Mucosa of descending colon (tissue), 3 donors: Measurements from ENCODE around the gene ACOXL. TPM values are rescaled to one million over a fixed set of nuclear protein-coding genes. Genes with fewer than 3 reads are reported as not detected.

Source experiments
- ATAC-seq: fragments of 200-7000 bp; cut with Tn5 transposase; one replicate; pipeline ENCODE4 v1.9.1; 2020; ENCODE audit warnings: mild to moderate bottlenecking, moderate library complexity
- DNase-seq, 3 donors: peaks; one replicate each; pipeline ENCODE4 v3.0.0-alpha.2; 2020
- H3K36me3 ChIP-seq: fragments of 200-600 bp; one replicate; pipeline ENCODE4 v1.8.0; 2021; ENCODE audit warnings: low read depth, mild to moderate bottlenecking
- H3K4me1 ChIP-seq: fragments of 200-600 bp; one replicate; pipeline ENCODE4 v1.8.0; 2021; ENCODE audit warnings: low read depth, mild to moderate bottlenecking
- H3K4me3 ChIP-seq: fragments of 200-600 bp; one replicate; pipeline ENCODE4 v1.8.0; 2021; ENCODE audit warnings: mild to moderate bottlenecking
- H3K9me3 ChIP-seq: fragments of 200-600 bp; one replicate; pipeline ENCODE4 v1.8.0; 2021; ENCODE audit warnings: mild to moderate bottlenecking
- CTCF ChIP-seq: fragments of 200-600 bp; IDR thresholded peaks from one replicate; pipeline ENCODE4 v1.8.0; 2022; ENCODE audit warnings: antibody characterized with exemption, mild to moderate bottlenecking
- intact Hi-C, 2 donors: fragments of 100-400 bp; cut with DNase I in 1 of 2; cut with micrococcal nuclease in 1 of 2; formaldehyde crosslinking; loops; one replicate each; pipeline versions ENCODE4 v1.11.0 to v1.11.1; 2022; cut with DNase I, micrococcal nuclease
- total RNA-seq, 3 donors: library from RNA; stranded (reverse); fragmentation: NEBNext Ultra II Directional in 2 of 3; extraction: Animal tissue kit (Norgen Biotek cat#: 25700) in 2 of 3; gene quantifications; one replicate each; pipeline versions ENCODE4 v1.2.1 to v1.2.4, GENCODE V29; 2021 to 2023
- donor health status: DM: no; HTN: no; CAD: no; lungs with moderate emphysema.
- donor health status: DM: no; HTN: no; CAD: no.
- donor health status: DM: no; HTN: yes; CAD: no.

Gene ACOXL
- total RNA-seq, 3 donors from 2014 or later: 0.51 to 1.2 (median 0.87) TPM

- no peak for TF ChIP-seq CTCF
- ATAC-seq (peak; percentile 26), DNase-seq (peak in 2 of 3 donors; percentile 45 to 58)
- H3K4me1 ChIP-seq: peaks cover 47% of the 10 kb centered on the region
- intact Hi-C loops: no loop called here
- H3K9me3 ChIP-seq: peaks cover 5% of the 10 kb centered on the region
- no peaks in the 10 kb centered on the region for H3K36me3 ChIP-seq
- H3K4me3 ChIP-seq: no peak overlapping the region
Measured at GRCh38 chr2:111030260-111030891, 298.0 kb downstream of the ACOXL start.

DNA sequence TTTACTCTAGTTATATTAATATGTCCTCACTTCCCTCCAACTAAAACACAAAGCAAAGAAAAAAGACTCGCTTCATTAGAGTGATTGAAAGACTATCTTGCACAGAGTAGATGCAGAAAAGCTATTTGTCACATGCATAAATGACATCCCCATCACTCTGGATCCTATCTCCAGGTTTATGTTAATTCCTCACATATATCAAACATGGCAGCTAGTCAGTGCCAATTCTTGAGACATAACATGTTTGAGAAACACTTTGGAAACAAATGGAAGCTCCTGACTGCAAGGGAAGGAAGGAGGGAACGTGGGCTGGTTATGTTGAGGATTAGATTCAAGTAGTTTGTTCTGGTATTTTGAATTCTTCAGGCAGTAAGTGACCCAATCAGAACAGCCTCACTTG, 298.6 kb downstream of the ACOXL start:
- TF ChIP-seq CTCF: no peak
- H3K4me1 ChIP-seq: peaks cover 46% of the 10 kb centered on the region
- peaks cover 5% of the 10 kb centered on the region for H3K9me3 ChIP-seq
- no peaks in the 10 kb centered on the region for H3K36me3 ChIP-seq
- intact Hi-C loops: no loop called here
- ATAC-seq (no peak), DNase-seq (no peak)
- H3K4me3 ChIP-seq: no peak overlapping the region

DNA sequence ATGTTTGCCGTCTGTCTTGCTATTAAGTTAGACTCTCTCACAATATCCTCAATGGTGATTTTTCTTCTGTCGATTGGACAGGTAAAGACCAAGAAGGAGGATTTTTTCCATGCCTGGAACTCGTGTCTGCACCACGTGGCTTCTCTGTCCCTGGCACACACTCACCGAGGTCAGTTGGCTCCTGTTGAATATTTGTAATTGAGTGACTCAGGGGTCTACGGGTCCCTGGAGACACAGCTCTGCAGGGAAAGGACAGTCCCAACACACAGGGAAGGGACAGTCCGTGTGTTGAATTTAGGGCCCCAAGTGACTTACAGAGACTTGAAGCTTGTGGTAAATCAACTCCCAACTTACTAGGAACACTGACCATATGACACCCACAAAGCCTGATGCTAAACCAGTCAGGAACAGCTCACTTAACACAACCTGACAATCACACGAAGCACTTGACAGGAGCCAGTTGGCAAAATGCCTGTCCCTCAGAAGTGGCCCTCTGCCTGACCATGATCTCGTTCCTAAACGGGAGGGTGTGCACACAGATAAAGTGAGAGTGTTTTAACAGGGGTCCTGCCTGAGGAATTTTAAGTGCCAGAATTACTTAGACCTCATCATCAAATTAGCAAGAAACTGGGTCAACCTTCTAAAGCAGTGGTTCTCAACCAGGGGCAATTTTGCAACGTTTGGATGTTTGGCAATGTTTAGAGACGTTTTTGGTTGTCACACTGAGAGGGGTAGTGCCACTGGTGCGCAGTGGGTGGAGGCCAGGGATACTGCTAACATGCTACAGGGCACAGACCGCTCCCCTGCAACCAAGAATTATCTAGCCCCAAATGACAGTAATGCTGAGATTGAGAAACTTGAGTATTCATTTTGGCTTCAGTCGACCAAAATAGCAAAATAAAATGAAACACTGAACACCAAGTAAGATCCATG, 299.4 kb downstream of the ACOXL start:
- no peak for TF ChIP-seq CTCF
- Histone ChIP-seq H3K4me3 (no peak overlapping the region), H3K36me3 (no peaks in the 10 kb centered on the region), H3K9me3 (peaks cover 5% of the 10 kb centered on the region), H3K4me1 (peaks cover 46% of the 10 kb centered on the region)
- DNase-seq (no peak), ATAC-seq (no peak)
- intact Hi-C loops: no loop called here

DNA sequence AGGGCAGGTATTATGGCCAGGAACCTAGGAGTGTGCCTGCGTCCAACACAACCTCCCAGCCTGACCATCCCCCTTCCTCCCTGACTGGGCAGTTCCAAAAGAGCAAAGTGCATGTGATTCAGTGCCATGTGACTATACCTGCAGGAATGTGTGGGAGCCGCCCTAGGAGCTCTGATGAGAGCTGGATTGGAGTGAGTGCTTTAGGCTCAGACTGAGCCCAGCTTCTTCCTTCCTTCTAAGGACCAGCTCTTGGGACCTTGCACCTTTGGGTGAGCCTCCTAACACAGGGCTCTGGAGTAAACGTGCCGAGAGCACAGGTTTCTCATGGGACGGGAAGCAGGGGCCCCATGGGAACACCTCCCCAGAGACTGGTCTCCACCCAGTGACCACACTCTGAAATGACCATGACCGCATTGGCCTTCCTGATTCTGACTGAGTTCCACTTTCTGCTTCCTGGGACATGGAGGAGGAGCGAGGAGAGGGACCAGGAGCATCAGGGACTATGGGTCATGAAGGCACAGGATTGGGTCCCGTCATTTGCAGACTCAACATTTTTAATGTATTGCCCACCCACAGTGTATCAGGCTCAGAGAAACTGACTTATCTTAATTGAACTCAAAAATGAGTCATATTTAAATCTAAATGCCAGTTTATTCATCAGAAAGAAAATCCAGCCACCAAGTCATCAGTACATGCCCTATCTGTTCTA, 300.5 kb downstream of the ACOXL start:
- ATAC-seq (peak; percentile 91), DNase-seq (peak; percentile 75 to 90 (median 78))
- Histone ChIP-seq H3K4me1 (peaks cover 46% of the 10 kb centered on the region), H3K9me3 (peaks cover 5% of the 10 kb centered on the region), H3K36me3 (no peaks in the 10 kb centered on the region), H3K4me3 (no peak overlapping the region)
- intact Hi-C loops: no loop called here
- no peak for TF ChIP-seq CTCF

DNA sequence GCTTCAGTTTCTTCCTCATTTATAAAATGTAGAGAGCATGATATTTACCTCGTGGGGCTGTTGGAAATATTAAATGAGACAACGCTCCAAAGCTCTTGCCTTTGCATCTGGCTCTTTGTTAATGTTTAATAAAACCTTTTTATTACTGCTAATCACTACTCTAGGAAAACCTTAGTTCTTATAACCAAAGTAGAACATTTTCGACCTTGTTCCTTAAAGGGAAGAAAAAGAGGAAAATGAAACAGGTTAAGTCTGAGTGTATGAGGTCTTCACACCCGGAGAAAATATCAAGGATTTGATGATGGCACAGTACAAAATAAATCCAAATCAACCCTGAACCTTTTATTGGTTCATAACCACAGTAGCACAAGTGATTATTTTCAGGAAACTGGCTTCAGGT, 301.8 kb downstream of the ACOXL start:
- H3K4me1 ChIP-seq: peaks cover 43% of the 10 kb centered on the region
- no peak for DNase-seq
- no peak for TF ChIP-seq CTCF

More for the DNA sequence above, 301.8 kb downstream of the ACOXL start:
- no peak overlapping the region for H3K4me3 ChIP-seq
- H3K9me3 ChIP-seq: no peaks in the 10 kb centered on the region
- no peaks in the 10 kb centered on the region for H3K36me3 ChIP-seq
- intact Hi-C loops: no loop called here
- ATAC-seq: no peak
